ENCODE data around the gene HIGD1A. TPM values are rescaled to one million over a fixed set of nuclear protein-coding genes. Genes with fewer than 3 reads are reported as not detected.

HIGD1A gene
- total and polyA plus RNA-seq, 2 of the 8 experiments (the other 6 are each of a cell fraction or from before 2014, with no cell fraction given), result 67.3 to 95.4 TPM

- no peak for TF ChIP-seq NANOG (IDR thresholded peaks at IDR 0.05; ENCODE audit: insufficient read depth, low read depth, low read length, poor library complexity, severe bottlenecking)
- no peak for TF ChIP-seq RNF2 (IDR thresholded peaks at IDR 0.05; ENCODE audit: borderline replicate concordance, low read depth, low read length, missing control alignments, poor library complexity, severe bottlenecking)
- no peak for TF ChIP-seq TEAD4 (IDR thresholded peaks at IDR 0.05; ENCODE audit: low read depth, low read length)
- no peak for TF ChIP-seq ZNF274 (IDR thresholded peaks at IDR 0.05; ENCODE audit: borderline replicate concordance, extremely low read depth, low read length)
- no peak for TF ChIP-seq KDM4A (IDR thresholded peaks at IDR 0.05; ENCODE audit: low read depth, low read length, severe bottlenecking)
Measured at GRCh38 chr3:42851228-42851834, 47.0 kb upstream of the HIGD1A start (continued).

Data from H1 (cell line).